Hepatic stellate cell (primary cell): ENCODE measurements around the gene ZSCAN5A.
A peak's percentile ranks its signal among the peaks of the same experiment; 100 is the strongest.
"Not testable (repeated sequence)": the region's sequence is repeated elsewhere in the genome, so short reads cannot be mapped to it uniquely, and the experiment has no call there.

Experiments used
- DNase-seq: peaks from one replicate; pipeline ENCODE4 v3.0.0; 2011; ENCODE audit warnings: low spot score

The ZSCAN5A gene

GRCh38 chr19:56314381-56315076 is at the start of gene ZSCAN5A:
TSS of gene ZSCAN5A (minus strand) at chr19:56314839. CDS start at chr19:56225046, 89,793 bp downstream.
- peak; percentile 98 for DNase-seq

GRCh38 chr19:56360841-56361240 is 46.2 kb upstream of the ZSCAN5A start:
- DNase-seq: no peak

GRCh38 chr19:56356944-56357343 is 42.3 kb upstream of the ZSCAN5A start:
- no peak for DNase-seq

GRCh38 chr19:56355517-56355916 is 40.9 kb upstream of the ZSCAN5A start:
- no peak for DNase-seq

- no peak for DNase-seq
These were observed 36.6 kb upstream of the ZSCAN5A start for GRCh38 chr19:56351208-56351607.

- DNase-seq: peak; percentile 24
These were observed 35.9 kb upstream of the ZSCAN5A start for GRCh38 chr19:56350416-56351045.

- no peak for DNase-seq
These were observed 33.7 kb upstream of the ZSCAN5A start for GRCh38 chr19:56348289-56348877.

- no peak for DNase-seq
These were observed 32.6 kb upstream of the ZSCAN5A start for GRCh38 chr19:56347163-56347778.

- DNase-seq: no peak
These were observed 27.3 kb upstream of the ZSCAN5A start for GRCh38 chr19:56341948-56342347.

- not testable (repeated sequence) for DNase-seq
These were observed 24.4 kb upstream of the ZSCAN5A start for GRCh38 chr19:56339031-56339430.

- not testable (repeated sequence) for DNase-seq
These were observed 22.4 kb upstream of the ZSCAN5A start for GRCh38 chr19:56337077-56337476.

GRCh38 chr19:56335371-56335770 is 20.7 kb upstream of the ZSCAN5A start:
- DNase-seq: not testable (repeated sequence)

- DNase-seq: peak; percentile 46
These were observed 18.9 kb upstream of the ZSCAN5A start for GRCh38 chr19:56333506-56333905.

- no peak for DNase-seq
These were observed 18.1 kb upstream of the ZSCAN5A start for GRCh38 chr19:56332695-56333094.

- DNase-seq: no peak
These were observed 9.8 kb upstream of the ZSCAN5A start for GRCh38 chr19:56324436-56324835.

- DNase-seq: no peak
These were observed 7.4 kb upstream of the ZSCAN5A start for GRCh38 chr19:56321989-56322440.

- DNase-seq: no peak
These were observed 6.8 kb upstream of the ZSCAN5A start for GRCh38 chr19:56321254-56321988.

GRCh38 chr19:56319991-56320390 is 5.4 kb upstream of the ZSCAN5A start:
- DNase-seq: no peak

GRCh38 chr19:56317749-56318148 is 3.1 kb upstream of the ZSCAN5A start:
- no peak for DNase-seq

GRCh38 chr19:56316728-56317127 is 2.1 kb upstream of the ZSCAN5A start:
- no peak for DNase-seq

GRCh38 chr19:56315077-56315828 is 614 bp upstream of the ZSCAN5A start:
- DNase-seq: peak; percentile 97
